Type B pancreatic cell (in vitro differentiated cells): ENCODE results near the gene NLRP4. TPM values are rescaled to one million over a fixed set of nuclear protein-coding genes. Genes with fewer than 3 reads are reported as not detected.
"Not testable (repeated sequence)": the region's sequence is repeated elsewhere in the genome, so short reads cannot be mapped to it uniquely, and the experiment has no call there.

Experiments used
- DNase-seq: peaks from one replicate; pipeline ENCODE4 v3.0.0; 2021; ENCODE audit warnings: mixed read lengths; ENCODE audit not compliant: unreplicated experiment; ENCODE audit errors: extremely low spot score
- H3K27ac Mint-ChIP-seq: 2 replicates; pipeline ENCODE4 v1.8.0; 2021; ENCODE audit warnings: mild to moderate bottlenecking, mixed read lengths
- H3K27me3 Mint-ChIP-seq: 2 replicates; pipeline ENCODE4 v1.8.0; 2021; ENCODE audit warnings: mixed read lengths
- H3K36me3 Mint-ChIP-seq: 2 replicates; pipeline ENCODE4 v1.8.0; 2021; ENCODE audit warnings: mixed read lengths
- H3K4me1 Mint-ChIP-seq: one replicate; pipeline ENCODE4 v1.8.0; 2021; ENCODE audit warnings: mixed read lengths; ENCODE audit not compliant: unreplicated experiment
- H3K4me3 Mint-ChIP-seq: 2 replicates; pipeline ENCODE4 v1.8.0; 2021; ENCODE audit warnings: mild to moderate bottlenecking, mixed read lengths
- H3K9me3 Mint-ChIP-seq: 2 replicates; pipeline ENCODE4 v1.8.0; 2021; ENCODE audit warnings: mixed read lengths
- CTCF ChIP-seq: fragments of 200-600 bp; sonication (generic); conservative IDR thresholded peaks from 2 replicates; pipeline ENCODE4 v1.5.0; 2021; ENCODE audit warnings: antibody characterized with exemption, mild to moderate bottlenecking
- total RNA-seq: library from RNA; stranded (reverse); gene quantifications from 2 replicates; pipeline ENCODE4 v1.2.1, GENCODE V29; 2021; ENCODE audit warnings: low replicate concordance

NLRP4 gene
- total RNA-seq, 1 donor from 2014 or later, result not detected

GRCh38 chr19:55927991-55928390 is 91.7 kb downstream of the NLRP4 start:
- Mint-ChIP-seq H3K9me3 (peaks cover 4% of the 10 kb centered on the region), H3K27me3 (no peaks in the 10 kb centered on the region), H3K27ac (no peak overlapping the region), H3K4me1 (no peaks in the 10 kb centered on the region), H3K36me3 (no peaks in the 10 kb centered on the region), H3K4me3 (no peak overlapping the region)
- no peak for TF ChIP-seq CTCF
- peak; percentile 36 for DNase-seq

- not testable (repeated sequence) for H3K9me3 Mint-ChIP-seq
- peak; percentile 13 for DNase-seq
These were observed 92.9 kb downstream of the NLRP4 start for GRCh38 chr19:55929258-55929657.

GRCh38 chr19:55930996-55931515 is 94.7 kb downstream of the NLRP4 start:
- Mint-ChIP-seq H3K36me3 (peaks cover 6% of the 10 kb centered on the region), H3K9me3 (peaks cover 18% of the 10 kb centered on the region), H3K4me1 (no peaks in the 10 kb centered on the region), H3K4me3 (no peak overlapping the region), H3K27ac (no peak overlapping the region), H3K27me3 (no peaks in the 10 kb centered on the region)
- peak; percentile 25 for DNase-seq
- TF ChIP-seq CTCF, result no peak

More at GRCh38 chr19:55929258-55929657, 92.9 kb downstream of the NLRP4 start:
- not testable (repeated sequence) for H3K4me3 Mint-ChIP-seq, H3K27me3 Mint-ChIP-seq, H3K36me3 Mint-ChIP-seq, H3K4me1 Mint-ChIP-seq, H3K27ac Mint-ChIP-seq

Other genes with a start within 250 kb of the NLRP4 start
- gene FIZ1, start 237.0 kb upstream of the NLRP4 start, total RNA-seq, result 18.4 and 22.4 TPM in 2 replicates
- 13.6 and 23.9 TPM in 2 replicates for gene ZNF524, start 236.3 kb upstream of the NLRP4 start, total RNA-seq
- gene ZNF865, start 230.9 kb upstream of the NLRP4 start, total RNA-seq, result 14.6 and 16.2 TPM in 2 replicates
- 9.4 and 9.6 TPM in 2 replicates for gene ZNF784, start 212.0 kb upstream of the NLRP4 start, total RNA-seq
- gene ZNF580, start 195.5 kb upstream of the NLRP4 start, total RNA-seq, result 28.5 and 37.4 TPM in 2 replicates
- 41.3 and 43.1 TPM in 2 replicates for gene ZNF581, start 192.9 kb upstream of the NLRP4 start, total RNA-seq
- 16.1 and 18.1 TPM in 2 replicates for gene CCDC106, start 188.3 kb upstream of the NLRP4 start, total RNA-seq
- 170 and 232 TPM in 2 replicates for gene U2AF2, start 181.5 kb upstream of the NLRP4 start, total RNA-seq
- 121 and 127 TPM in 2 replicates for gene EPN1, start 161.3 kb upstream of the NLRP4 start, total RNA-seq
- not detected in 2 replicates for gene NLRP9, start 98.1 kb upstream of the NLRP4 start, total RNA-seq
- gene RFPL4A, start 77.4 kb upstream of the NLRP4 start, total RNA-seq, result not detected in 2 replicates
- not detected in 2 replicates for gene RFPL4AL1, start 67.4 kb upstream of the NLRP4 start, total RNA-seq
- gene NLRP11, start 4.5 kb upstream of the NLRP4 start, total RNA-seq, result not detected in 2 replicates
- gene NLRP13, start 95.8 kb downstream of the NLRP4 start, total RNA-seq, result not detected in 2 replicates
- not detected in 2 replicates for gene NLRP8, start 111.3 kb downstream of the NLRP4 start, total RNA-seq
- gene NLRP5, start 150.2 kb downstream of the NLRP4 start, total RNA-seq, result not detected in 2 replicates